GM18867 (cell line): ENCODE results near the gene HOXA13.

ENCODE experiments used
- ATAC-seq: cut with Tn5 transposase; IDR thresholded peaks from one replicate; pipeline ENCODE4 v1.9.1; 2021; ENCODE audit warnings: mild to moderate bottlenecking, moderate library complexity; ENCODE audit not compliant: unreplicated experiment

Gene HOXA13

DNA sequence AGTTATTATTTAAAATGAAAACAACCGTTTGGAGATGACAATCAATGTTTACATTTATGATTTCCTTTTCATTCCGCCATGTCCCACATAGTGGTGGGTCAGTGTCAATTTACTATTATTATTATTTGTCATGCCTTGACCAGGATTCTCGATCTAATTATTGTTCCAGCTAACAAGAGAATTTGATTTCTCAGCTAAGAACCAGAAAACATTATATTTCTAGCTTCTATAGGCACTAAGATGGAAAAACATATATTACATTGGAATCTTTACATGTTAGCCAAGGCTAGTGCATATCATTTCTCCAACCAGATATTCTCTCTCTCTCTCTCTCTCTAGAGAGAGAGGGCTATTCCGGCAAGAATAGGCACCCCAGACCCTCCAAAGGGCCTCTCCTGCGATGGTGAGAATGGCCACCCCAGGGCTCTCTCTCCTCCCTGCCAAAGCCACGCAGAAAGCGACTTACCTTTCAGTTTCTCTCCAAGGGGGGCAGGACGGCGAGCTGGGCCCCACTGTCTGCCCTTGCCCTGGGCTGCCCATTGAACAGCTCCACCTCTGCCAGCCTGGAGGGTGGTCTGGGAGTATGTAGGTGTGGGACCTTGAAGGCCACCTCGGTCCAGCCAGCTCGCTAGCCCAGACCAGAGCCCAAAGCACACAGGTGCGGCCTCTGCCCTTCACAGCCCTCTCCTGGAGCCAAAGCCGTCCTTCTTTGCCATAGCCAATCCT is 49.9 kb downstream of the HOXA13 start:
- ATAC-seq = no peak

DNA sequence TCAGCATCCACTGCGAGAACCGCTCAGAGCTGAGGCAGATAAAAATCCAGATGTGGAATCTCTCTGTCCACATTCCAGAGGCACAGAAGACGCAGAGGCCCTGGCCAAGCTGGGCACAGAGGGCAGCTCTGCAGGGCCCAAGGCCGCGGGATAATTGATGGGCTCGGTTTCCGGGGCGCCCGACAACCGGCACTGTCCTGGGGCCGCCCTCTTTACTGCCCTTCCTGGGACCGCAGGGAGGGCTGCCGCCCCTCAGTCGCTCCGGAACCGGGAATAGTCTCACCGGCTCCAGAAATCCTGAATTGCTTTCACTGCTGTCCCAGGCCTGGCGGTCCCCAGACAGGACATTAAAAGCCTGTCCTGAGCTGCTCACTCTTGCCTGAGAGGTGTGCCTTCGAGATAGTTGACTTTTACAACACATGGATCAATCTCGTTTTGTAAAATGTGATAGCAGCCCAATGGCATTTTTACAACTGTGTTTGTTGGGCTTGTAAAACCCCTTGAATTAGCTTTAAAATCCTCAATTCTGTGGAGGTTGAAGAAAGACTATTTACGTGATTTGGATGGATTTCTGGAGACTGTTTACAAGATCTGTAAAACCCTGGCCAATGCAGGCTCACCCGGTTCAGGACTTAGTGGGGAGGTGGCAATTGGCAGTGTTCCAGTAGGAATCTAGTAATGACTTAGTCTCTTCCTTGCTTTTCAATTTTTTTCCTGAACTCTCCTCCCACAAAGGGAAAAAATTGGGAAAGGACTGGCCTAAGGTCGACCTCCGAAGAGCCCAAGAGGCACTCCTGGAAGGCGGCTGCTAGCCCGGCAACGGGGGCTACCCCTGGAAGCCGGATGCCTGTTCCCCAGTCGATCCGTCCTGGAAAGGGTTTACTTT is 50.9 kb downstream of the HOXA13 start:
- no peak for ATAC-seq

DNA sequence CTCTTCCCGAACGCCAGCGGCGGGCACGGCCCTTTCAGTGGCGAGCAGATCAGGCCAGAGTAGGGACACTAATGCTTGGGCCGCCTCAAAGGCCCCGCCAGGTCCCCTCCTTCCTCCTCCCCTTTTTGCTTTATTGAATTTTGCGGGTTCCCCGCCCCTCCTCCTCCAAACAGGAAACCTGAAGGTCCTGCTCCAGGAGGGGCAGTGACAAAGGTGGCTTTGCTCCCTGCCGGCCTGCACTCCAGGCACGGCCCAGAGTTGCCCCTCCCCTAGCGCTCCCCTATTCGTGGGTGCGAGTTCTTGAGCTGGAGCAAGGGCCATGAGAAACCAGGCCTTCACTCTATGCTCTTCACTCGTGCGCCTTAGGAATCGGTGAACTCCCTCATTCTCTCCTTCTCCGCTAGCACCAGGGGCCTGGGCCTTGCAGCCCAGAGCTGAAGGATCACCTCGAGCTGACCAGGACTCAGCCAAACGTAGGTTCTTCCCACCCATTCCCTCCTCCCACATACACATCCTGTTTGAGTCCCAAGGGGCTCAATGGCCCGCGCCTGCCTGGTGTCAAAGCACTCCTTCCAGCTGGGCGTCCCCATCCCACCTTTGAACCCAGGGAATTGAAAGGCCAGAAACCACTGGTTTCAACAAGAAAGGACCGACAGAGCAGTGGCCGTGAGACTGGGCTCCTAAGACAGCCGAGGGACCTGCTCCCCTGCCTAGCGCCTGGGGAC is 51.7 kb downstream of the HOXA13 start:
- no peak for ATAC-seq

DNA sequence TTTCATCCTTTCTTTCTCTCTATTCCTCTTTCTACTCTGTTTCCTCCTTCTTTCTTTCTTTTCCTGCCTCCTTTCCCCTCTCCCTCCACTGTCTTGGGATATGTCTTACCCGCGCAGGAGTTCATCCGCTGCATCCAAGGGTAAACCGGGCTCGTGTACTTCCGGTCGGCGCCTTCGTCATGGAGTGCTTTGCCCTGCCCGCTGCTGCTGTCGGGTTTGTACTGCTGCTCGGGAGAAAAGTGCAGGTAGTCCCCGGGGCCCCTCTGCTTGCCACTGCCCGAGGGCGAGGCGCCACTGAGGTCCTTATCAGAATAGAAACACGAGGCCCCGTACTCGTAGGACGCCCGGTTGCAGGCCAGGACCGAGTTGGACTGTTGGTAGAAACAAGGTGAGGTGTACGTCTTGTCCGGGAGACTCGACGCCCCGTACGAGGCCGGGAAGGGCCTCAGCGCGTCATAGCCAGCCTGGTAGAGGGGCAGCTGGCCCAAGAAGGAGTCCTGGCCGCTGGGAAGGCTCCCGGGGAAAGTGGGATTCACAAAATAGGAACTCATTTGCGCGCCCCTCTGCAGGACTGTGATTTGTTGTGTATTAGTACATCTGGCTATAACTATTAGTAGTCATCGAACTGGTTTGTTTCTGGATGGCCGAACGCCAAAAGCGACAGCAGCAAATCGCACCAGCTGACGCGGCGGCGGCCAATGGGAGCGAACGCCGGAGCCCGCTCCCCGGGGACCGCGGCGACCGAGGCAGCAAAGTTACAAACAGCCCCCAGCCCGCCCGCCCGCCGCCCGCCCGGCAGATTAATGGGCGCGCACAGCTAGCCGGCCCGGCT is 52.5 kb downstream of the HOXA13 start, which contains the start of gene HOXA6:
TSS of gene HOXA6 (minus strand) at position 576 of the 832 bp plus-strand sequence. CDS start at position 551, 25 bp downstream.
- ATAC-seq = no peak

DNA sequence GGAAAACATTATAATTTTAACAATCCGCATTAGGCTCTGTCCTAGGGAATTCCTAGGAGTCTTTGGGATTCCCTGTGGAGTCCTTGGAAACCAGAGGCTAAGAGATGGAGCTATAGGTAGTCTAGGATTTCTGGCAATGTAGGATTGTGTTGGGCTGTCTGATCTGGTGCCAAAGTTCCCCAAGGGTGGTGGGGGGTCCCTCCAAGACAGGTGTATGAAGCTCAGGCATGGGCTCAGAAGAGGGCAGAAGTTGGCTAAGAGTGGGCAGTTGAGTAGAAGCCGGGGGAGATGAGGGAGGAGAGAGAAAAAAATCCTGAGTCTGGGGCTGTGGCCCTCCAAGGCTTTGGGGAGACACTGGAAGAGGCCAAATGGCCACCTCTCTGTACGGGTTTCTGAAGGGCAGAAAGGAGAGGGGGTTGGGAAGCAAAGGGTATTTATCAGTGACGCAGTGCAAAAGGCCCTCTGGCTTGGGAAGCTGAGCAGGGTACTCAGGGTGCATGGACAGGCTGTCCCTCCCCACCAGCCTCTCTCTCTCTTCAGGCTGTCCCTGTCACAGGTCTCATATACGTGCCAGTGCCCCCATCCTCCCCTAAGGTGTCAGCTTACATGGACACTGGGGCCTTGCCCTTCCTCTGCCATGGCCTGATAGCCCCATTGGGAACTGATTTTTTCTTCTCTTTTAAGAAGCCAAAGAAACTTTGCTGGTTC is 53.2 kb downstream of the HOXA13 start:
- no peak for ATAC-seq

DNA sequence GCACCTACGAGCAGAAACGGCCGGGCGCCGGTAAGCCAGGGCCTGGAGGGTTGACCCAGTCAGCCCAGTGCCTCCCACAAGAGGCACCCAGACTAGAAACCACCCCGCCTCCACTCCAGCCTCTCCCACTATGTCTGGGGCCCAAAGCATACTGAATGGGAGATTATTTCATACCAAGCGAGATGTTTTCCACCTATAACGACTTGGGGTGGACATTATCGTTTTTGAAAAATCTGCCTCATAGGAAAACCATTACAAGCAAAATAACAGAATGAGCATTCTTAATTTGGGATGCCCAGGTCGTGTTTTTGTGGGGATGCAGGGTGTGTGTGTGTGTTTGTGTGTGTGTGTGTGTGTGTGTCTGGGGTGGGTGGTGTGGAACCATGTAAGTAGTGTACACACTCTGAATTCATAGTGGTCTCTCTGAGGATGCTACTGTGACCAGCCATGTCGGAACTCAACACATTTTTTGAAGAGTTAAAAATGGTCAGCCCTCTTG is 53.9 kb downstream of the HOXA13 start:
- no peak for ATAC-seq

DNA sequence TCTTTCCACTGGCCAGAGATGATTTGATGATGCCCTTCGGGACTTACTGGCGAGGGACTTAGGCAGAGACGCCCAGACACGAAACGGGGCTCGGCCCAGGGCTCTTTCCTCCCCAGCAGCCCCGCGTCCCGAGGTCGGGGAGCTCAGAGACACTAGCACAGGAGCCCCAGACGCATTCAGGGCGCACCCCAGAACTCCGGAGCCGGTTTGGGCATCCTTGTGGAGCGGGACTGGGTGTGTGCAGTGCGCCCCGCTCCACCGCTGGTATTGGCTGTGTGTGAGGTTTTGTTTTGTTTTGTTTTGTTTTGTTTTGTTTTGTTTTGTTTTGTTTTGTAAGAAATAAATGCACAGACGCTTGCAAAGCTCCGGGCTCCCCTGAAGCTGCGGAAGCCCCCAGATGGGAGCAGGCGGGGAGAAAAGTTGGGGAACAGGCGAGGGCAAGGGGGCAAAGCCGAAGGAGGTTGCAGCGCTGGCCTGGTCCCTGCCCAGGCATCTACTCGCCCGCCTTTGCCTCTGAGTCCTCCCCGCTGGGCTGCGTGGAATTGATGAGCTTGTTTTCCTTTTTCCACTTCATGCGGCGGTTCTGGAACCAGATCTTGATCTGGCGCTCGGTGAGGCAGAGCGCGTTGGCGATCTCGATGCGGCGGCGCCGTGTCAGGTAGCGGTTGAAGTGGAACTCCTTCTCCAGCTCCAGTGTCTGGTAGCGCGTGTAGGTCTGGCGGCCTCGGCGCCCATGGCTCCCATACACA is 54.6 kb downstream of the HOXA13 start:
- no peak for ATAC-seq

DNA sequence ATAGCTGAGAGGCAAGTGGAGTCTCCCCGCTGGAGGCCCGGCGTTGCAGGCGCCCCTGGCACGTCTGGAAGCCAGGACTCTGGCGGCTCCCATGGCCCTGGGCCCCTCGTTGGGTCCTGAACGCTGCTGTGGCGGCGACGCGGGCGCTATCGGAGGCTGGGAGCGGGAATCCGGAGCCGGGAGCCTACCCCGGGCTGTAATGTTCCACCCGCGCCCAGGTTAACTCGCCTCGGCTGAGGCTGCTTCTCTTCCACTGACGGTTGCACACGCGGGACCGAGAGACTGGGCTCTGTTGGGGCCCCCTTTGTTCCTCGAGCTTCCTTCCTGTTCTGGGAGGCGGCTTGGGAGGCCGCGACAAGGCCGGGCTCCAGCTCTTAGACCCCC is 55.1 kb downstream of the HOXA13 start:
- ATAC-seq = no peak
